Hepatocyte (in vitro differentiated cells): Measurements from ENCODE around the gene ACVR1. TPM values are rescaled to one million over a fixed set of nuclear protein-coding genes. Genes with fewer than 3 reads are reported as not detected.

ENCODE experiments used
- DNase-seq: peaks from one replicate; pipeline ENCODE4 v3.0.0-alpha.2; 2016; ENCODE audit warnings: low spot score
- H2AFZ ChIP-seq: fragments of 200-600 bp; sonication (generic); 2 replicates; pipeline ENCODE4 v1.6.0; 2016; ENCODE audit warnings: antibody characterized with exemption, mild to moderate bottlenecking
- H3K27ac ChIP-seq: fragments of 200-600 bp; sonication (generic); 2 replicates; pipeline ENCODE4 v1.5.1; 2016; ENCODE audit warnings: mild to moderate bottlenecking
- H3K27me3 ChIP-seq: fragments of 200-600 bp; sonication (generic); 2 replicates; pipeline ENCODE4 v1.6.1; 2016
- H3K36me3 ChIP-seq: fragments of 200-600 bp; sonication (generic); replicated peaks from 2 replicates; pipeline ENCODE4 v1.5.1; 2016; ENCODE audit warnings: low read depth; ENCODE audit not compliant: insufficient read depth
- H3K4me1 ChIP-seq: fragments of 200-600 bp; sonication (generic); 2 replicates; pipeline ENCODE4 v1.5.1; 2016; ENCODE audit warnings: mild to moderate bottlenecking, moderate library complexity; ENCODE audit not compliant: insufficient read depth
- H3K4me2 ChIP-seq: fragments of 200-600 bp; sonication (generic); 2 replicates; pipeline ENCODE4 v1.6.0; 2016
- H3K4me3 ChIP-seq: fragments of 200-600 bp; sonication (generic); 2 replicates; pipeline ENCODE4 v1.5.1; 2016; ENCODE audit warnings: mild to moderate bottlenecking
- H3K79me2 ChIP-seq: fragments of 200-600 bp; sonication (generic); 2 replicates; pipeline ENCODE4 v1.6.0; 2017; ENCODE audit warnings: mild to moderate bottlenecking
- H3K9me2 ChIP-seq: fragments of 200-600 bp; sonication (generic); replicated peaks from 2 replicates; pipeline ENCODE4 v1.6.0; 2017; ENCODE audit warnings: mild to moderate bottlenecking; ENCODE audit not compliant: insufficient read depth
- H3K9me3 ChIP-seq: fragments of 200-600 bp; sonication (generic); 2 replicates; pipeline ENCODE4 v1.5.1; 2016; ENCODE audit warnings: low read depth, mild to moderate bottlenecking
- H4K20me1 ChIP-seq: fragments of 200-600 bp; sonication (generic); 2 replicates; pipeline ENCODE4 v1.6.0; 2016; ENCODE audit warnings: mild to moderate bottlenecking; ENCODE audit not compliant: insufficient read depth, poor library complexity, severe bottlenecking
- EZH2 ChIP-seq: fragments of 200-600 bp; sonication (generic); IDR thresholded peaks from 2 replicates; pipeline ENCODE4 v1.6.1; 2016; ENCODE audit warnings: antibody characterized with exemption, mild to moderate bottlenecking, borderline replicate concordance
- EZH2phosphoT487 ChIP-seq: fragments of 200-600 bp; sonication (generic); IDR thresholded peaks from one replicate; pipeline ENCODE4 v1.6.1; 2018; ENCODE audit warnings: antibody characterized with exemption, mild to moderate bottlenecking, low read depth, moderate library complexity; ENCODE audit not compliant: unreplicated experiment, severe bottlenecking
- WGBS: methylation state at CpG from one replicate; pipeline ENCODE4 v1.1.6; 2016; ENCODE audit warnings: low lambda C conversion rate; ENCODE audit errors: missing lambda C conversion rate; 5-methylcytosine and 5-hydroxymethylcytosine counted together
- polyA plus RNA-seq: library from polyadenylated mRNA; unstranded; fragments of >200 nt; fragmentation: Nextera tagmentation; extraction: Ambion mirVana; gene quantifications from 2 replicates; pipeline ENCODE4 v1.2.1, GENCODE V29; 2016
- total RNA-seq: library from RNA; depleted of rRNA; stranded (reverse); fragments of >200 nt; gene quantifications from 2 replicates; pipeline ENCODE4 v1.2.3, GENCODE V29; 2014
- TF ChIP-seq, protein P1 (sequence below): fragments of 200-600 bp; sonication (generic); IDR thresholded peaks from 2 replicates; pipeline ENCODE4 v1.5.1; 2016; ENCODE audit warnings: antibody characterized with exemption, mild to moderate bottlenecking; ENCODE audit not compliant: poor library complexity

Gene ACVR1
- total and polyA plus RNA-seq, 2 experiments from 2014 or later: 19.6 to 20.1 TPM

DNA sequence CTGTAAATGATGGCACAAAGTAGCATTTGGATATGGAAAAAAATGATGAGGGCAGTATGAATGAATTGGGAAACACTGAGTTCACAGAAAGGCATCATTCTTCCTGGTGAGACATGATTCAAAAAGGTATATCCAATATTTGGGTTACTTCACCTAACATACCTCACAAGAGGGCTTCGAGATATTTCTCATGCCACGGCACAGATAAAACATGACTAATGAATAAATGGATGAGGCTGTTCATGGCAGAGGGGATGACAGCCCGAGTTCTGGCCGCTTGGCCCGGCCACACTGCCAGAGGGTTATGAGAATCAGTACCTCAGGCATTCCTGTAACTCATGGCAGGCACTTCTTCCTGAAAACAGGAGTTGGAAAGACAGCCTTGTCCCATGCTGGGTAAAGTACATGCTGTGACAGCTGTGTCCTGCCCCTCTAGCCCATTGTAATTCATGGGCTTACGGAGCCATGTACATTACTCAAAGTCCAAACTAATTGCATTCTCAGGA is 131.5 kb downstream of the ACVR1 start:
- no peaks in the 10 kb centered on the region for H3K36me3 ChIP-seq
- 99% methylated on average over 6 of the region's 6 CpGs for WGBS
- no peak overlapping the region for H2AFZ ChIP-seq
- TF ChIP-seq EZH2 (no peak), EZH2phosphoT487 (no peak)
- TF ChIP-seq, protein P1, sequence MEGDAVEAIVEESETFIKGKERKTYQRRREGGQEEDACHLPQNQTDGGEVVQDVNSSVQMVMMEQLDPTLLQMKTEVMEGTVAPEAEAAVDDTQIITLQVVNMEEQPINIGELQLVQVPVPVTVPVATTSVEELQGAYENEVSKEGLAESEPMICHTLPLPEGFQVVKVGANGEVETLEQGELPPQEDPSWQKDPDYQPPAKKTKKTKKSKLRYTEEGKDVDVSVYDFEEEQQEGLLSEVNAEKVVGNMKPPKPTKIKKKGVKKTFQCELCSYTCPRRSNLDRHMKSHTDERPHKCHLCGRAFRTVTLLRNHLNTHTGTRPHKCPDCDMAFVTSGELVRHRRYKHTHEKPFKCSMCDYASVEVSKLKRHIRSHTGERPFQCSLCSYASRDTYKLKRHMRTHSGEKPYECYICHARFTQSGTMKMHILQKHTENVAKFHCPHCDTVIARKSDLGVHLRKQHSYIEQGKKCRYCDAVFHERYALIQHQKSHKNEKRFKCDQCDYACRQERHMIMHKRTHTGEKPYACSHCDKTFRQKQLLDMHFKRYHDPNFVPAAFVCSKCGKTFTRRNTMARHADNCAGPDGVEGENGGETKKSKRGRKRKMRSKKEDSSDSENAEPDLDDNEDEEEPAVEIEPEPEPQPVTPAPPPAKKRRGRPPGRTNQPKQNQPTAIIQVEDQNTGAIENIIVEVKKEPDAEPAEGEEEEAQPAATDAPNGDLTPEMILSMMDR: no peak
- DNase-seq: no peak
- no peak overlapping the region for H3K27ac ChIP-seq
- H3K9me2 ChIP-seq: no peaks in the 10 kb centered on the region
- H3K4me3 ChIP-seq: no peak overlapping the region
- no peaks in the 10 kb centered on the region for H3K79me2 ChIP-seq
- H3K27me3 ChIP-seq: no peaks in the 10 kb centered on the region
- H3K4me1 ChIP-seq: no peaks in the 10 kb centered on the region
- no peaks in the 10 kb centered on the region for H4K20me1 ChIP-seq
- no peak overlapping the region for H3K4me2 ChIP-seq
- no peaks in the 10 kb centered on the region for H3K9me3 ChIP-seq

DNA sequence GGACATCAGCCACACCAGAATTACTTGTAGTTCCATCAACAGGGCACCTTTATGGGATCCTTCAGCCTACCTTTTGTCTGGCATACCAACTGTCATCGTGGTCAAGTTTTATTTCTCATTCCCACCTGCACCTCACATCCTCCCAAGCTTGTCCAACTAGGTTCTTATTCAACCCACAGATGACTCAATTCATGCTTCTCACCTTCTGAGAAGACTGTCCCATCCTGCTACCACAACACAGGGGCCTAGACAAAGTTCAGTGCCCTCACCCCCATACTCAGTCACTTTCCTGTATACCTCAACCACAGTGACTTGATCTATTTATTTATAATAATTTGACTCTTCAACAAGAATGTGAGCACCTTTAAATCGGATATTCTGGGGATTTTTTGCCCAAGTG is 133.1 kb downstream of the ACVR1 start:
- H4K20me1 ChIP-seq: no peaks in the 10 kb centered on the region
- no peak overlapping the region for H3K4me2 ChIP-seq
- no peaks in the 10 kb centered on the region for H3K79me2 ChIP-seq
- 97% methylated on average over 2 of the region's 2 CpGs for WGBS
- no peaks in the 10 kb centered on the region for H3K9me3 ChIP-seq
- H3K9me2 ChIP-seq: no peaks in the 10 kb centered on the region
- no peaks in the 10 kb centered on the region for H3K27me3 ChIP-seq
- DNase-seq: no peak
- H3K4me3 ChIP-seq: no peak overlapping the region
- no peak for TF ChIP-seq EZH2
- no peak overlapping the region for H2AFZ ChIP-seq
- H3K4me1 ChIP-seq: no peaks in the 10 kb centered on the region
- no peaks in the 10 kb centered on the region for H3K36me3 ChIP-seq
- H3K27ac ChIP-seq: no peak overlapping the region

DNA sequence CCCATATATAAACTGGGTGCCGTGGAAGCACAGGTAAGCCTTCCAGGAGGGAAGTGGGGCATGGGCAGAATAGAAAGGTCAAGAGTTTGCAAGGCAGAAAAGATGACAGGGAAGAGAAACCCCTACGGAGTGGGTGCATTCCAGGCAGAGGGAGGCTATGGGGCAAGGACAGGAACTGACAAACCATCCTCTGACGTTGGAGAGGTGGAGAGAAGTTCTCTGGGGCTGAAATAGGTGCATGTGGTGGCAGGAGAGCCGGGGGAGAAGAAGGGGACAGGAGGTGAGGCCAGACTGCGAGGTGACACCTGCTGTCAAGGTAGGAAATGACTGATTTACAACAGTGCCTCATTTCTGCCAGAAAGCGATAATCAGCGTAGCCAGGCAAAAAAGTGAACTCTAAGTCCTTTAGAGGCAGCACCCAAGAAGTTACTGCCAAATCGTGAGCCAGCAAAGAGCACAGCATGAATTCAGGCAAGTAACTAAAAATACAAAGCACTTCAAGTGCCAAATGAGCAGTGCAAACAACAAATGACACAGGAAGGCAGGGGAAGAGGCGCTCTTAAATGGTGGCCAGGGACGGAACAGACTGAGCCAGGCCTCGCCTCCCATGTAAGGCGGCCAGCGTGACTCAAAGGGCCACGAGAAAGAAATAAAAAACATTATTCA is 134.2 kb downstream of the ACVR1 start:
- 95% methylated on average over 14 of the region's 14 CpGs for WGBS
- no peak overlapping the region for H3K4me2 ChIP-seq
- no peak overlapping the region for H2AFZ ChIP-seq
- H3K36me3 ChIP-seq: no peaks in the 10 kb centered on the region
- no peak overlapping the region for H3K27ac ChIP-seq
- no peaks in the 10 kb centered on the region for H3K9me3 ChIP-seq
- no peaks in the 10 kb centered on the region for H3K27me3 ChIP-seq
- H4K20me1 ChIP-seq: no peaks in the 10 kb centered on the region
- no peaks in the 10 kb centered on the region for H3K79me2 ChIP-seq
- H3K4me3 ChIP-seq: no peak overlapping the region
- TF ChIP-seq, protein P1: no peak
- no peak for TF ChIP-seq EZH2phosphoT487
- no peak for TF ChIP-seq EZH2
- no peak for DNase-seq
- no peaks in the 10 kb centered on the region for H3K4me1 ChIP-seq
- no peaks in the 10 kb centered on the region for H3K9me2 ChIP-seq

DNA sequence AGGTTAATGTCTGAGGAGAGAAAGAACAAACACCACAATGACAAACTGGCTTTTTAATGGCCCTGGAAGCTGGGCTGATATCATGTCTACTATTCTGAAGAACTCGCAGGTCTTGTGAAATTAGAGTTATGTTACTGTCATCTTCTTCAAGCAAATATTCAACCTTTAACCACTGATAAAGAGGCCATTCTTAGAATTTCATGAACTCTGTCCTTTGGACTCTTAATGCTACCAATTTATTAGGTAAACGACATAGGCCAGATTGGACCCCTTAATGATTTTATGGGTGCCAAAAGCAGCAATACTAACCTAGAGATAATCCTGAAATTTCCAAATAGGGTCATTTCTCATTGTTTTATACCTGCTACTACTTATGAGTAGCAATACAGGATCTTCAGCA is 138.5 kb downstream of the ACVR1 start:
- no peak overlapping the region for H3K4me3 ChIP-seq
- no peaks in the 10 kb centered on the region for H3K9me2 ChIP-seq
- no peak overlapping the region for H3K4me2 ChIP-seq
- no peak overlapping the region for H2AFZ ChIP-seq
- 62% methylated on average over 2 of the region's 2 CpGs for WGBS
- H3K27ac ChIP-seq: peak overlapping the region; percentile 61
- TF ChIP-seq, protein P1: no peak
- TF ChIP-seq EZH2phosphoT487 (no peak), EZH2 (no peak)
- H3K36me3 ChIP-seq: no peaks in the 10 kb centered on the region
- H3K9me3 ChIP-seq: no peaks in the 10 kb centered on the region
- H3K27me3 ChIP-seq: no peaks in the 10 kb centered on the region
- DNase-seq: no peak
- H4K20me1 ChIP-seq: no peaks in the 10 kb centered on the region
- no peaks in the 10 kb centered on the region for H3K4me1 ChIP-seq
- H3K79me2 ChIP-seq: no peaks in the 10 kb centered on the region
